NCI-H446 (cell line): ENCODE results near the gene ENPEP.
"Not testable (repeated sequence)": the region's sequence is repeated elsewhere in the genome, so short reads cannot be mapped to it uniquely, and the experiment has no call there.

ENCODE experiments used
- DNase-seq, 2 experiments: peaks; one replicate each; lab custom pipeline; 2025; lab: John Stamatoyannopoulos, UW

ENPEP gene

DNA sequence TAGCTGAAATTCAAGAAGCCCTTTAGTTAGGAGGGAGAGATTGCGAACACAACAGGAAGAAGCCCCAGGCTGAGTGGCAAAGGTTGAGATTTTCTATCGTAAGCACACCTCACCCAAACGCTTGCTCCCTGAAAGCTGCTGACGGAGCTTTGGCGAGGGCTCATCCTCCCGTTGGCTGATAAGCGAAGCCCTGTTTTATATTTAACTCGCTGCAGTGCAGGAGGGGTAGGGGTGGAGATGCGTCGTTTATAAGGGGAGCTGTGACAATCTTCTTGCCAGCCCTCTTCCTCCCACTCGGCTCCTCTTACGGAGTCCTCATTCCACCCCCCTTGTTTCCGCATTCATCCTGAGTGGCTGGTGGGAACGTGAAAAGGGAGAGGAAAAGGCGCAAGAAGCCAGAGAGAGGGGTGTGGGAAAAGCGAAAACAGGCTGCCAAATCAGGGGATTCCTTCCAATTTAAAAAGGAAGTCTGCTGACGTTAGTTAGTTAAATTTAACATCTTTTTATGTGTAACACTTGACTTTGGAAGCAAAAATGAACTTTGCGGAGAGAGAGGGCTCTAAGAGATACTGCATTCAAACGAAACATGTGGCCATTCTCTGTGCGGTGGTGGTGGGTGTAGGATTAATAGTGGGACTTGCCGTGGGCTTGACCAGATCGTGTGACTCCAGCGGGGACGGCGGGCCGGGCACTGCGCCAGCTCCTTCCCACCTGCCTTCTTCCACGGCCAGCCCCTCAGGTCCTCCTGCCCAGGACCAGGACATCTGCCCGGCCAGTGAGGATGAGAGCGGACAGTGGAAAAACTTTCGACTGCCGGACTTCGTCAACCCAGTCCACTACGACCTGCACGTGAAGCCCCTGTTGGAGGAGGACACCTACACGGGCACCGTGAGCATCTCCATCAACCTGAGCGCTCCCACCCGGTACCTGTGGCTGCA lies at the start of gene ENPEP:
TSS of gene ENPEP (plus strand) at position 275 of the 938 bp plus-strand sequence. CDS start at position 535, 260 bp downstream.
- DNase-seq: no peak

- not testable (repeated sequence) for DNase-seq
Measured at GRCh38 chr4:110431805-110432204, 44.1 kb upstream of the ENPEP start.

DNA sequence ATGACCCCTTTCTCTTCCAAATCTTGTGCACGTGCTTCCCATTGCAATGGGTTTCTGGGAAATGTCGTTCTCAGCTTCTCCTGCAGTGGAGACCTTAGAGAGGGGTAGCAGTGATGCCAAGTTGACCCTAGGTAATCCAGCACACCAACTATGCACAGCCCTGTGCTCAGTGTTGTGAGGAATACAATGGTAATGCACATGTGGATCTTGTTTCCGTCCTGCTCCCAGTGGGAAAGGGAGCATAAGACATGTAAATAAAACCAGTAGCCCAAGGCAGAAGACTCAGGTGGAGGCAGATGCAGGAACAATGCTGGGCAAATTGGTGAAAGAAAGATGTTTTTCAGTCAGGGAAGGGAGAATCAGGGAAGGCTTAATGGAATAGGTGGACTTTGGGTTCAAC lies 38.7 kb upstream of the ENPEP start:
- not testable (repeated sequence) for DNase-seq

- not testable (repeated sequence) for DNase-seq
Measured at GRCh38 chr4:110439209-110439608, 36.7 kb upstream of the ENPEP start.

DNA sequence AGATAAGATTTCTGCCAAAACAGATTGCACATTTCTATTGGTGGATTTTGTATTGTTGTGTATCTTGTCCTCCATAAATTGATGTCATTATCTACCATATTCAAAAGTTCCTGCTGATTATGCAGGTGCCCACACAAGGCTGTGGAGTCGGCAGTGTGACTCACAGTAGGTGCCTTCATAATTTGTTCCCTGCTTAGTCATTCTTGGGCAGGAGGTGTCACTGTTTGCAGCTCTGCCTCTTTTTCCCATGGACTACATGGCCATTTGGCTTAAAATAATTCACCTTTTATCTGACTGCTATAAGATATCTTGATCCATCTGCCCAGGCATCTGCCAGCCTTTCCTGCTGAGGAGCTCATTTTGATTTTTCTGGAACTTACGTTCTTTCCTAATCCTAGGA lies 33.6 kb upstream of the ENPEP start:
- DNase-seq: no peak

DNA sequence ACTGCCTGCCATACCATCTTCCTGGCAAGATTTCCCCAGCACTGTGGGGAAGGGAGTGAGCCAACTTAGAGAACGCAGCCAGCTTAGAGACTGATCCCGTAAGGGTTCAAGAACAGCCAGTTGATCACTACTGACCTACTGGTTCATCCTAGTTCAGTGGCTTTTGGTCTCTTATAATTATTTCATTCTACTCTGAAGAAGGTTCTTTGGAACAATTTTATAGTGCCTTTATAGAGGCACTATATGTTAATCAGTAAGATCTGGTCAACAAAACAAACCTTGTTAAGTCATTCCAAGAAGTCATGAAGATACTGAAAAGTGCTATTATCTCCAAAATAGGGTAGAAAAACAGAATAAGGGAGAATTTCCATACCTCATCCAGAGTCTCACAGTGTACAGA lies 33.2 kb upstream of the ENPEP start:
- DNase-seq: no peak

GRCh38 chr4:110449947-110450346 lies 26.0 kb upstream of the ENPEP start:
- no peak for DNase-seq

GRCh38 chr4:110452546-110452945 lies 23.4 kb upstream of the ENPEP start:
- DNase-seq: no peak

DNA sequence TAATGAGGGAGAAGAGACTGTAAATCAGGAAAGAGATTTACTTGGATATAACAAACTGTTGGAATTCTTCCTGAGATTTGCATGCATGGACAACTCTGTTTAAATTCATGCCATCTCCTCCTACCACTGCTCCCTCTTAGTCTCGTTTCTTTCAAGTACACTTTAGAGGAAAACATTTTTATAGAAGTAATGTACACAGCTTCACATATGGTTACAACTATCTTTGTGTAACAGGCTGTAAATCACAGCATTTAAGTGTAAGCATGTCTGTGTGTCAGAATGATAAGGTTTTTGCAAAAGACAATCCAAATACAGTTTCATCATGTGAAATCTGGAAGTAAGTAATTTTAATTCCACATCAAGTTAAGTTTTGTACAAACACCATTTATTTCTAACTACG lies 21.5 kb upstream of the ENPEP start:
- DNase-seq: no peak

DNA sequence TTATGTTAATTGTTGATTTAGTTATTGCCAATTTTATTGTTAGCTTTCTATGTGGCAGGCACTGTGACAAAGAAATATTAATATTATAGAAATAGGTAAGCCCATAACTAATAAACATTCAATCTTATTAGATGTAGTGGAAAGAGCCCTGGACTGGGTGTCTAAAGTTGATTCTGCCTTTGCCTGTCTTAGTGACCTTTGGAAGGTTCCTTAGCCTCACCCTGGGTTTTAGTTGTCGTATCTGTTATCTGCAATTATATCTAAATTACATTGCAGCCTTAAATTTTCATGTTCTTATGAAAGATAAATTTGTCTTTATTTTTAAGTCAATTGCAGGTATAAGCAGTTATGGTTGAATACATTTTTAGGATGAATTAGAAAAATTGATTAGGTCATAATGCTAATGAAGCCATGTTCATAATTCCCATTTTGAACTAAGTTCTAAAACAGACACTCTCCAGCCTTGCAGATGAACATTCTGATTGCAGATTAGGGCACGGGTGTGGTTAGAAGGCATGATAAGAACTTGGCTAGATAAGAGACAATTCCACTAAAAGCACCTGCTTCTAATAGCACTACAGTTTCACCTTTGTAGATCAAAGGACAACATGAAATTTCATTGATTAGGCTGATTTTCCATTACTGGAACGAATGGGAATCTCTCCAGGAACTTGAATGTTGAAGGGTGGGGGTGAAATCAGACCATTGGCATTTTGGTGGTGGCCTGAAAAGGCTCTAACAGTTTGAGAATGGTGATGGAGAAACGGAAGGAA lies 17.3 kb upstream of the ENPEP start:
- DNase-seq: no peak

DNA sequence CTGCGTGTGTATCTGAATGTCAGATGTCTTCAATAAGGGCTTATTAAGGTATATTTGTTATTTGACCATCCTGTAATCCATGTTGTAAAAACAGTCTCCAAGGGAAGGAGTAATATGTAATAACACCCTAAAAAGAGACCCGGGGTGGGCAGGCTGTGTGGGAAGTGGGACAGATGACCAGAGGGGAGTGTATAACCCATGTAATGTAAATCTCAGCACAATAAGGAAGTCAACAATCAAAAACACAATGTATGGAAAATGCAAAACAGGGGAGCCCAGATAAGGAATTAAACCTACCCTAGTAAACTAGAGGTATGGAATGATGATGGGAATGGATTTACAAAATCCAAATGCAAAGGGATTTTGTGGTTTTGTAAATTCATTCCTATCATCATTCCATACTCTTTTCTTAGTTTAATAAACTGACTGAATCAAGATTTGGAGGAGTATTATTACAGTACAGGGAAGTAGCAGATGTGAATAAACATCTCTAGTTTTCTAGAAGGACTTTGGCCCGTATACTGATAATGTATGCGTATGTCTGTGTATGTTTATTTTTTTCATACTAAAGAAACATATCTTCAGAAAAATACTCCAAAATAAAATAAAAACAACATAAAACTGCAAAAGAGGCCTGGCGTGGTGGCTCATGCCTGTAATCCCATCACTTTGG lies 15.7 kb upstream of the ENPEP start:
- no peak for DNase-seq

DNA sequence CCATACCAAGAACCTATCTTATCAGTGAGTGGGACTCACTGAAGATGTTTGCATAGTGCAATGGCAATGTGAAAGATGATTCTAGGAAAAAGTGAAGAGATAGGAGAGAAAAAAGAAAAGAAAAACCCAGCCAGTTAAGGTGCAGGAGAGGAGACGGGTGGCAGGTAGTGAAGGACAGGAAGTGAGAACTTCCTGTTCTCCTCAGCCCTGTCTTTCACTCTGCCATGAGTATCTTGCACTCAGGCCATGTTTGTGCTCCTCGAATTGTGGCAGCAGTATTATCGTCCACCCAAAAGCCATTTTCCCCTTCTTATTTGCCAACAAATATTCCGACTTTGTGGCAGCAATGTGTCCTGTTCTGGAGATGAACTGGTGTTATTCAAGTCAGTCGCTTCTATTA lies 8.6 kb upstream of the ENPEP start:
- no peak for DNase-seq

- DNase-seq: no peak
Measured at GRCh38 chr4:110472583-110473329, 3.2 kb upstream of the ENPEP start.

DNA sequence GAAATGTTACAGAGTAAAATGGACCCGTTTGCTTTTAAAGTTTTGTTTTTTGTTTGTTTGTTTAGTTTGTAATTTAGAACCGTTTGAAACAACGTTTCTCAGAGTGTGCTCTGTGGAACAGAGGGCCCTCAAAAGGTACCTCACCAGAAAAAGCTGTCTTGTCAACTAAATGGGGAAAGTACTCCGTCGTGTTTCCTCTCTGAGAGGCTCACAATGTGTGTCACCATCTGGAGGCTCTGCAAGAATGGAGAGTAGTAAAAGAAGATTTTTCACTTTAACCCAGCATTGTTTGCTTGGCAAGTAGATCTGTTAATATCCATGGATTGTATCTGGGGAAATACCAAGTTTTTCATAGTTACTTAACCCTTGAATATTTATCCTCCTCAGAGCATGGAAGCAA lies 1.5 kb upstream of the ENPEP start:
- DNase-seq: no peak

- not testable (repeated sequence) for DNase-seq
Measured at GRCh38 chr4:110475080-110475479, 875 bp upstream of the ENPEP start.

GRCh38 chr4:110477836-110478235 lies 1.9 kb downstream of the ENPEP start:
- no peak for DNase-seq

DNA sequence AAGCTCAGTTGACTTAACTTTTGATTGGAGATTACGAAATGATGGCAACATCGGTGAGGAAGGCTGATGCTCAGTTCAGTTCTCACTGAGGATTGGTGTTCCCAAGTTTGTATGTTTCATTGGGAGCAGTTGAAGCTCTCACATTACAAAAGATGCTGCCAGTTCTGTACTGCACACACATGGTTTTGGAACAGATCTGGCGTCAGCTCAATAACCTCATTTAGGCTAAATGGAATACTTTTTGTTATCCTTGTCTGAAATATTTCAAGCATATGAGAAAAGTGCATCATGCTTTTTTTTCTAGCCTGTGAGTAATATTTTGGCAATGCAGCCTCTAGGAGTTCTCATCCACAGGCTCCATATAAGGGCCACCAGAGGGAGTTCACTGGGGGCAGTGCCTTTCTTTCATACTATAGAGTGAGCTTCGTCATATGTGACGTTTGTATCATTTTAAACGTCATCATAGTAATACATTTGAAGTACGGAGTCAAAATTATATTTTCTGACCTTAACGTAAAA lies 4.1 kb downstream of the ENPEP start:
- DNase-seq: no peak

DNA sequence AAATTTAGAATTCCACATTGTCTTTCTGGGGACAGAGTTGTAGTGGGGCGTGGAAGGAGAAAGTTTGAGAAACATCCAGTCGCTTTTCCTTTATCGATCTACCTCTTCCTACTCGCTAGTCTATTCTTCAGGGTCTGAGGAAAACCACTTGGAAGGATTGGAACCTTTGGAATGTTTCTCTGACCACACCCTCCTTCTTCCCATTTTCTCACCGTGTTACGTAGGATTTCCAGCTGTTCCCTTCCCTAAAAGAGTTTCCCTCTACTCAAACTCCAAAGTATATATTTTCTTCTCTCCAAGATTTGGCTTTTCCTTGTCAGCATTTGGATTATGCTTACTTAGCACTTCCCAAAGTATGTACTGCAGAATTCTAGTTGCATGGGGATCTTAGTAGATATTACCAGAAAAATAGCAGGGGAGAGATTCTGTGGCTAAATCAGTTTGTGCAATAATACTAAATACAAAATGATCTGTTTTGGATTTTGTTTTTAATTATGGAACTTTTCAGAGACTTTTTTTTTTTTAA lies 4.9 kb downstream of the ENPEP start:
- no peak for DNase-seq

GRCh38 chr4:110483516-110483915 lies 7.6 kb downstream of the ENPEP start:
- no peak for DNase-seq

GRCh38 chr4:110484029-110484428 lies 8.1 kb downstream of the ENPEP start:
- DNase-seq: no peak

DNA sequence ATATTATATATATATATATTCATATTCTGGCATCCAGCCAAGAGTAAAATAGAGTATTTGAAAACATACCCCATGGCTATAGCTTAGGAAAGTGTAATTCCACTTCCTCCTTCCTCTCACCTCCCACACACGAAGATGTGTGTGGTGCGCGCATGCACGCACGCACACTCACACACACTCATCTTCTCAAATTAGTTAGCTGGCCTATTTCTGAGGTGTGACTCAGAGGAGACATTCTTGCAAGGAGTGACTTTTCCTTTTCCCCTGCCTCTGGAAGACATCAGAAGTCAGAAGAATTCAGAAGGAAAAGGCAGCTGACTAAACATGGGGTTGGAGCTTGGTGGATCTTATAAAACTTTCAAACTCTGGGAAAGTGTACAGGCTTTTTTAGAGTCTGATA lies 8.8 kb downstream of the ENPEP start:
- no peak for DNase-seq
